GM23338 (cell line): ENCODE results near the gene ARSH. TPM values are rescaled to one million over a fixed set of nuclear protein-coding genes. Genes with fewer than 3 reads are reported as not detected.

ENCODE experiments used
- ATAC-seq: fragments of 200-7000 bp; cut with Tn5 transposase; 3 replicates; pipeline ENCODE4 v1.9.1; 2020
- DNase-seq: peaks from one replicate; pipeline ENCODE4 v3.0.0-alpha.2; 2015; ENCODE audit warnings: low spot score
- H2AFZ ChIP-seq: fragments of 200-600 bp; sonication (generic); 2 replicates; pipeline ENCODE4 v1.8.0; 2016; ENCODE audit warnings: antibody characterized with exemption, mild to moderate bottlenecking, moderate library complexity
- H3F3A ChIP-seq: fragments of 200-600 bp; sonication (generic); replicated peaks from 2 replicates; pipeline ENCODE4 v1.8.0; 2017; ENCODE audit warnings: antibody characterized with exemption, mixed run types, low read depth
- H3K27ac ChIP-seq: fragments of 200-600 bp; sonication (generic); 2 replicates; pipeline ENCODE4 v1.6.1; 2016; ENCODE audit warnings: low read depth
- H3K27me3 ChIP-seq: fragments of 200-600 bp; sonication (generic); 2 replicates; pipeline ENCODE4 v1.8.0; 2016; ENCODE audit warnings: mild to moderate bottlenecking, mixed run types, moderate library complexity; ENCODE audit not compliant: insufficient read depth
- H3K36me3 ChIP-seq: fragments of 200-600 bp; sonication (generic); 2 replicates; pipeline ENCODE4 v1.8.0; 2016; ENCODE audit warnings: mild to moderate bottlenecking; ENCODE audit not compliant: insufficient read depth
- H3K4me1 ChIP-seq: fragments of 200-600 bp; sonication (generic); 2 replicates; pipeline ENCODE4 v1.8.0; 2016; ENCODE audit warnings: mild to moderate bottlenecking, moderate library complexity; ENCODE audit not compliant: insufficient read depth
- H3K4me2 ChIP-seq: fragments of 200-600 bp; sonication (generic); 2 replicates; pipeline ENCODE4 v1.7.1; 2017; ENCODE audit warnings: mixed run types
- H3K4me3 ChIP-seq: fragments of 200-600 bp; sonication (generic); 2 replicates; pipeline ENCODE4 v1.6.1; 2016; ENCODE audit warnings: mixed run types
- H3K79me2 ChIP-seq: fragments of 200-600 bp; sonication (generic); replicated peaks from 2 replicates; pipeline ENCODE4 v1.8.0; 2017; ENCODE audit warnings: mild to moderate bottlenecking; ENCODE audit not compliant: insufficient read depth
- H3K9me2 ChIP-seq: fragments of 200-600 bp; sonication (generic); 2 replicates; pipeline ENCODE4 v1.8.0; 2017; ENCODE audit not compliant: insufficient read depth
- H4K20me1 ChIP-seq: fragments of 200-600 bp; sonication (generic); replicated peaks from 2 replicates; pipeline ENCODE4 v1.8.0; 2017; ENCODE audit warnings: mild to moderate bottlenecking; ENCODE audit not compliant: insufficient read depth
- H3K27ac Mint-ChIP-seq: 2 replicates; pipeline ENCODE4 v1.8.0; 2020; ENCODE audit warnings: inconsistent platforms, mild to moderate bottlenecking, moderate library complexity, mixed read lengths
- H3K27me3 Mint-ChIP-seq: 3 replicates; pipeline ENCODE4 v1.8.0; 2022; ENCODE audit warnings: low read depth, mild to moderate bottlenecking, moderate library complexity, mixed read lengths, inconsistent platforms; ENCODE audit not compliant: insufficient read depth, poor library complexity
- H3K36me3 Mint-ChIP-seq: 3 replicates; pipeline ENCODE4 v1.8.0; 2021; ENCODE audit warnings: low read depth, mild to moderate bottlenecking, inconsistent platforms, moderate library complexity, mixed read lengths
- H3K4me1 Mint-ChIP-seq: 3 replicates; pipeline ENCODE4 v1.8.0; 2020; ENCODE audit warnings: mild to moderate bottlenecking, inconsistent platforms, mixed read lengths
- H3K4me3 Mint-ChIP-seq: 3 replicates; pipeline ENCODE4 v1.8.0; 2021; ENCODE audit warnings: moderate library complexity, mild to moderate bottlenecking, inconsistent platforms, mixed read lengths
- H3K9me3 Mint-ChIP-seq: 3 replicates; pipeline ENCODE4 v1.8.0; 2020; ENCODE audit warnings: moderate library complexity, mild to moderate bottlenecking, inconsistent platforms, mixed read lengths
- CREB1 ChIP-seq: fragments of 250-450 bp; sonication (Bioruptor Pico); IDR thresholded peaks from 2 replicates; pipeline ENCODE4 v1.5.0; 2020; ENCODE audit warnings: low read depth, mild to moderate bottlenecking, moderate library complexity
- EZH2phosphoT487 ChIP-seq: fragments of 200-600 bp; sonication (generic); IDR thresholded peaks from one replicate; pipeline ENCODE4 v1.8.1; 2018; ENCODE audit warnings: antibody characterized with exemption; ENCODE audit not compliant: unreplicated experiment
- JUNB ChIP-seq: IDR thresholded peaks from one replicate; pipeline ENCODE4 v1.6.1; 2016; ENCODE audit warnings: antibody characterized with exemption; ENCODE audit not compliant: unreplicated experiment
- NANOG ChIP-seq: IDR thresholded peaks from 2 replicates; pipeline ENCODE4 v1.6.1; 2016; ENCODE audit warnings: antibody characterized with exemption, borderline replicate concordance
- STAT1 ChIP-seq: IDR thresholded peaks from one replicate; pipeline ENCODE4 v1.6.1; 2016; ENCODE audit warnings: antibody characterized with exemption; ENCODE audit not compliant: unreplicated experiment
- ZNF114 ChIP-seq: fragments of 250-450 bp; sonication (Bioruptor Pico); IDR thresholded peaks from 2 replicates; pipeline ENCODE4 v1.5.0; 2020; ENCODE audit warnings: mild to moderate bottlenecking, moderate library complexity
- ZNF331 ChIP-seq: fragments of 250-450 bp; sonication (Bioruptor Pico); IDR thresholded peaks from 2 replicates; pipeline ENCODE4 v1.5.0; 2020; ENCODE audit warnings: low read depth, mild to moderate bottlenecking, moderate library complexity
- polyA plus RNA-seq: library from polyadenylated mRNA; unstranded; fragments of >200 nt; fragmentation: Nextera tagmentation; extraction: Ambion mirVana; gene quantifications from 2 replicates; pipeline ENCODE4 v1.2.1, GENCODE V29; 2016
- total RNA-seq: library from RNA; depleted of rRNA; stranded (reverse); fragments of >200 nt; shearing (Covaris generic); gene quantifications from 2 replicates; pipeline ENCODE4 v1.2.3, GENCODE V29; 2014
- TF ChIP-seq, protein P1 (sequence below), 2 experiments: fragments of 200-600 bp in 1 of 2; sonication (generic) in 1 of 2; conservative IDR thresholded peaks; 2 replicates each; pipeline versions ENCODE4 v1.5.1 to v1.6.1; 2016 to 2017; ENCODE audit warnings: antibody characterized with exemption in 2 of 2, low read depth in 2 of 2, mild to moderate bottlenecking in 2 of 2, moderate library complexity in 1 of 2
- TF ChIP-seq, protein P2 (sequence below): IDR thresholded peaks from 2 replicates; pipeline ENCODE4 v1.6.1; 2016; ENCODE audit warnings: antibody characterized with exemption
- TF ChIP-seq, protein P3 (sequence below): fragments of 250-450 bp; sonication (Bioruptor Pico); IDR thresholded peaks from 2 replicates; pipeline ENCODE4 v1.5.0; 2020; ENCODE audit warnings: mild to moderate bottlenecking, moderate library complexity

The ARSH gene
- total and polyA plus RNA-seq, 2 experiments from 2014 or later: not detected

DNA sequence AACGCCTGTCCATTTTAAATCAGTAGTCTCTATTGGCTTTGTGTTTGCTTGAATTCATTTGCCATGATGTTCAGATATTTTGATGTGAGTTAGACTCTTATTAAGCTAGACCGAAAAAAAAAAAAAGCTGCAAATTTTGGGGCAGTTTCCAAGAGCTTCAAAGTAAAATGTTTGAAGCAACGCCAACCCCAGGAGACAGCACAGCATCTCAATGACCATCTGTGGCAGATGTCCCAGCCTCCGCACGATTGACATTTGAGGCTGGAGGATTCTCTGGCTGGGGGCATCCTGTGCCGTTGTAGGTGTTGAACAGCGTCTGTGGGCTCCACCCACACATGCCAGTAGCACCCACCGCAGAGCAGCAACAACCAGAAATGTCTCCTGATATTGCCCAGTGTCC lies 17.8 kb downstream of the ARSH start:
- Histone ChIP-seq H3K4me1 (no peaks in the 10 kb centered on the region), H3K36me3 (no peaks in the 10 kb centered on the region), H3K27me3 (no peaks in the 10 kb centered on the region), H4K20me1 (no peaks in the 10 kb centered on the region), H3K9me2 (no peaks in the 10 kb centered on the region), H3K4me3 (no peak overlapping the region), H3F3A (no peaks in the 10 kb centered on the region), H3K4me2 (no peak overlapping the region), H2AFZ (no peak overlapping the region), H3K27ac (no peak overlapping the region), H3K79me2 (no peaks in the 10 kb centered on the region)
- Mint-ChIP-seq H3K4me1 (no peaks in the 10 kb centered on the region), H3K9me3 (no peaks in the 10 kb centered on the region), H3K4me3 (no peak overlapping the region), H3K27me3 (peaks cover 4% of the 10 kb centered on the region), H3K36me3 (no peaks in the 10 kb centered on the region), H3K27ac (no peak overlapping the region)
- ATAC-seq (no peak), DNase-seq (no peak)
- TF ChIP-seq CREB1 (CRISPR knock-in tag) (no peak), NANOG (no peak), JUNB (no peak), ZNF114 (CRISPR knock-in tag) (no peak), STAT1 (no peak)
- TF ChIP-seq, protein P1, sequence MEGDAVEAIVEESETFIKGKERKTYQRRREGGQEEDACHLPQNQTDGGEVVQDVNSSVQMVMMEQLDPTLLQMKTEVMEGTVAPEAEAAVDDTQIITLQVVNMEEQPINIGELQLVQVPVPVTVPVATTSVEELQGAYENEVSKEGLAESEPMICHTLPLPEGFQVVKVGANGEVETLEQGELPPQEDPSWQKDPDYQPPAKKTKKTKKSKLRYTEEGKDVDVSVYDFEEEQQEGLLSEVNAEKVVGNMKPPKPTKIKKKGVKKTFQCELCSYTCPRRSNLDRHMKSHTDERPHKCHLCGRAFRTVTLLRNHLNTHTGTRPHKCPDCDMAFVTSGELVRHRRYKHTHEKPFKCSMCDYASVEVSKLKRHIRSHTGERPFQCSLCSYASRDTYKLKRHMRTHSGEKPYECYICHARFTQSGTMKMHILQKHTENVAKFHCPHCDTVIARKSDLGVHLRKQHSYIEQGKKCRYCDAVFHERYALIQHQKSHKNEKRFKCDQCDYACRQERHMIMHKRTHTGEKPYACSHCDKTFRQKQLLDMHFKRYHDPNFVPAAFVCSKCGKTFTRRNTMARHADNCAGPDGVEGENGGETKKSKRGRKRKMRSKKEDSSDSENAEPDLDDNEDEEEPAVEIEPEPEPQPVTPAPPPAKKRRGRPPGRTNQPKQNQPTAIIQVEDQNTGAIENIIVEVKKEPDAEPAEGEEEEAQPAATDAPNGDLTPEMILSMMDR (conservative IDR thresholded peaks at IDR 0.05; ENCODE audit: low read depth in 2 of 2): no peak
- TF ChIP-seq, protein P2, sequence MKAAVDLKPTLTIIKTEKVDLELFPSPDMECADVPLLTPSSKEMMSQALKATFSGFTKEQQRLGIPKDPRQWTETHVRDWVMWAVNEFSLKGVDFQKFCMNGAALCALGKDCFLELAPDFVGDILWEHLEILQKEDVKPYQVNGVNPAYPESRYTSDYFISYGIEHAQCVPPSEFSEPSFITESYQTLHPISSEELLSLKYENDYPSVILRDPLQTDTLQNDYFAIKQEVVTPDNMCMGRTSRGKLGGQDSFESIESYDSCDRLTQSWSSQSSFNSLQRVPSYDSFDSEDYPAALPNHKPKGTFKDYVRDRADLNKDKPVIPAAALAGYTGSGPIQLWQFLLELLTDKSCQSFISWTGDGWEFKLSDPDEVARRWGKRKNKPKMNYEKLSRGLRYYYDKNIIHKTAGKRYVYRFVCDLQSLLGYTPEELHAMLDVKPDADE: no peak

DNA sequence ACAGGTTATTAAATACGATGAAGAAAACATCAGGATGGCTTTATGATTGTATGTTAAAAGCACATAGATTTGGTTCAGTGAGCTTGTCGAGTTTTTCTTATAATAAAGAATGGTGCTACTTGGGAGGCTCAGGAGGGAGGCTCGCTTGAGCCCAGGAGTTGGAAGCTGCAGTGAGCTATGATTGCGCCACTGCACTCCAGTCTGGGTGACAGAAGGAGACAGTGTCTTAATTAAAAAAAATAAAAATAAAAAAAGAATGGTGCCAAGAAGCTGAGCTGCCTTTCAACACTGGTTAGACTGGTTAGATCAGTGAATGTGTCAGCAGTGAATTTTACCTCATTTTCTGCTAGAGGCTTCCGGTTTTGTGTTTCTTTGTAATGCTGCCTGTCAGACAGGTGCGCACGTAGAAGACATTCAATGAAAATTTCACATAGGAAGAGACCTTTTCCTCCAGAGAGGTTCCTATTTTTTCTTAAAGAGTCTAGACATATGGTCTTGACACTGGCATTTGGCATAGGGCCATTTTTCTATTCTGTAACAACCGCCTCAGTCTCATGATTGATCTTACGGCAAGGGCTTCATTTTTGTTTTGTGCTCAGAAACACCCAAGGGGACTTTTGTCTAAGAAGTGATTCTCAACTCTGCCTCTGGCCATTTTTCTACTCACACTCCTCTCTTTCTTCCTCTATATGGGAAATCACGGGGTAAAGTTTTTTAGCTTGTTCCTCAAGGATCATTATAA lies 19.9 kb downstream of the ARSH start:
- ATAC-seq: no peak
- Mint-ChIP-seq H3K36me3 (no peaks in the 10 kb centered on the region), H3K27ac (no peak overlapping the region), H3K4me1 (no peaks in the 10 kb centered on the region), H3K4me3 (no peak overlapping the region), H3K27me3 (peaks cover 4% of the 10 kb centered on the region), H3K9me3 (peaks cover 2% of the 10 kb centered on the region; the same call in 1 of the 3 replicates)
- Histone ChIP-seq H3K27ac (no peak overlapping the region), H3F3A (no peaks in the 10 kb centered on the region), H3K27me3 (no peaks in the 10 kb centered on the region), H3K4me2 (no peak overlapping the region), H4K20me1 (no peaks in the 10 kb centered on the region), H3K79me2 (no peaks in the 10 kb centered on the region), H2AFZ (no peak overlapping the region), H3K36me3 (no peaks in the 10 kb centered on the region), H3K4me3 (no peak overlapping the region), H3K9me2 (no peaks in the 10 kb centered on the region), H3K4me1 (no peaks in the 10 kb centered on the region)
- DNase-seq: no peak
- TF ChIP-seq ZNF331 (CRISPR knock-in tag): no peak
- TF ChIP-seq, protein P1 (conservative IDR thresholded peaks at IDR 0.05; ENCODE audit: low read depth in 2 of 2): no peak
- TF ChIP-seq EZH2phosphoT487: no peak
- TF ChIP-seq, protein P3, sequence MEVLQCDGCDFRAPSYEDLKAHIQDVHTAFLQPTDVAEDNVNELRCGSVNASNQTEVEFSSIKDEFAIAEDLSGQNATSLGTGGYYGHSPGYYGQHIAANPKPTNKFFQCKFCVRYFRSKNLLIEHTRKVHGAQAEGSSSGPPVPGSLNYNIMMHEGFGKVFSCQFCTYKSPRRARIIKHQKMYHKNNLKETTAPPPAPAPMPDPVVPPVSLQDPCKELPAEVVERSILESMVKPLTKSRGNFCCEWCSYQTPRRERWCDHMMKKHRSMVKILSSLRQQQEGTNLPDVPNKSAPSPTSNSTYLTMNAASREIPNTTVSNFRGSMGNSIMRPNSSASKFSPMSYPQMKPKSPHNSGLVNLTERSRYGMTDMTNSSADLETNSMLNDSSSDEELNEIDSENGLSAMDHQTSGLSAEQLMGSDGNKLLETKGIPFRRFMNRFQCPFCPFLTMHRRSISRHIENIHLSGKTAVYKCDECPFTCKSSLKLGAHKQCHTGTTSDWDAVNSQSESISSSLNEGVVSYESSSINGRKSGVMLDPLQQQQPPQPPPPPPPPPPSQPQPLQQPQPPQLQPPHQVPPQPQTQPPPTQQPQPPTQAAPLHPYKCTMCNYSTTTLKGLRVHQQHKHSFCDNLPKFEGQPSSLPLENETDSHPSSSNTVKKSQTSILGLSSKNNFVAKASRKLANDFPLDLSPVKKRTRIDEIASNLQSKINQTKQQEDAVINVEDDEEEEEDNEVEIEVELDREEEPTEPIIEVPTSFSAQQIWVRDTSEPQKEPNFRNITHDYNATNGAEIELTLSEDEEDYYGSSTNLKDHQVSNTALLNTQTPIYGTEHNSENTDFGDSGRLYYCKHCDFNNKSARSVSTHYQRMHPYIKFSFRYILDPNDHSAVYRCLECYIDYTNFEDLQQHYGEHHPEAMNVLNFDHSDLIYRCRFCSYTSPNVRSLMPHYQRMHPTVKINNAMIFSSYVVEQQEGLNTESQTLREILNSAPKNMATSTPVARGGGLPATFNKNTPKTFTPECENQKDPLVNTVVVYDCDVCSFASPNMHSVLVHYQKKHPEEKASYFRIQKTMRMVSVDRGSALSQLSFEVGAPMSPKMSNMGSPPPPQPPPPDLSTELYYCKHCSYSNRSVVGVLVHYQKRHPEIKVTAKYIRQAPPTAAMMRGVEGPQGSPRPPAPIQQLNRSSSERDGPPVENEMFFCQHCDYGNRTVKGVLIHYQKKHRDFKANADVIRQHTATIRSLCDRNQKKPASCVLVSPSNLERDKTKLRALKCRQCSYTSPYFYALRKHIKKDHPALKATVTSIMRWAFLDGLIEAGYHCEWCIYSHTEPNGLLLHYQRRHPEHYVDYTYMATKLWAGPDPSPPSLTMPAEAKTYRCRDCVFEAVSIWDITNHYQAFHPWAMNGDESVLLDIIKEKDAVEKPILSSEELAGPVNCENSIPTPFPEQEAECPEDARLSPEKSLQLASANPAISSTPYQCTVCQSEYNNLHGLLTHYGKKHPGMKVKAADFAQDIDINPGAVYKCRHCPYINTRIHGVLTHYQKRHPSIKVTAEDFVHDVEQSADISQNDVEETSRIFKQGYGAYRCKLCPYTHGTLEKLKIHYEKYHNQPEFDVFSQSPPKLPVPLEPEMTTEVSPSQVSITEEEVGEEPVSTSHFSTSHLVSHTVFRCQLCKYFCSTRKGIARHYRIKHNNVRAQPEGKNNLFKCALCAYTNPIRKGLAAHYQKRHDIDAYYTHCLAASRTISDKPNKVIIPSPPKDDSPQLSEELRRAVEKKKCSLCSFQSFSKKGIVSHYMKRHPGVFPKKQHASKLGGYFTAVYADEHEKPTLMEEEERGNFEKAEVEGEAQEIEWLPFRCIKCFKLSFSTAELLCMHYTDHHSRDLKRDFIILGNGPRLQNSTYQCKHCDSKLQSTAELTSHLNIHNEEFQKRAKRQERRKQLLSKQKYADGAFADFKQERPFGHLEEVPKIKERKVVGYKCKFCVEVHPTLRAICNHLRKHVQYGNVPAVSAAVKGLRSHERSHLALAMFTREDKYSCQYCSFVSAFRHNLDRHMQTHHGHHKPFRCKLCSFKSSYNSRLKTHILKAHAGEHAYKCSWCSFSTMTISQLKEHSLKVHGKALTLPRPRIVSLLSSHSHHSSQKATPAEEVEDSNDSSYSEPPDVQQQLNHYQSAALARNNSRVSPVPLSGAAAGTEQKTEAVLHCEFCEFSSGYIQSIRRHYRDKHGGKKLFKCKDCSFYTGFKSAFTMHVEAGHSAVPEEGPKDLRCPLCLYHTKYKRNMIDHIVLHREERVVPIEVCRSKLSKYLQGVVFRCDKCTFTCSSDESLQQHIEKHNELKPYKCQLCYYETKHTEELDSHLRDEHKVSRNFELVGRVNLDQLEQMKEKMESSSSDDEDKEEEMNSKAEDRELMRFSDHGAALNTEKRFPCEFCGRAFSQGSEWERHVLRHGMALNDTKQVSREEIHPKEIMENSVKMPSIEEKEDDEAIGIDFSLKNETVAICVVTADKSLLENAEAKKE: no peak
